ENCODE measurements around the gene MED14.

MED14 gene

DNA sequence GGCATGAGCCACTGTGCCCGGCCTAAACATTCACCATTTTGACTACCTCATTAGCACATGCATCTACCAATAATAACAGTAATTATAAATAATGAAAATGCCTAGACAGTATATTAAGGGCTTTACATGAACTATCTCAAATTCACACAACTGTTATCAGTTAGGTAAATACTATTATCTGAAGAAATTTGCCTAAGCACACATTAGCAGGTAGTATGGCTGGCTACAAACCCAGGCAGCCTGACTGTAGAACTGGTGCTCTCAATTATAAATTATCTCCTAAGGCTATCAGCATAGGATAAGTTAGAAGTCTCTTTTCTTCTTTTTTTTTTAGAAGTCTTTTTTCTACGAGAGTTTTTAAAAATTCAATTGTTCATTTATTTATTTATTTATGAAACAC is 73.9 kb downstream of the MED14 start:
- DNase-seq (ENCODE audit: low read depth): no peak
- TF ChIP-seq, protein P1, sequence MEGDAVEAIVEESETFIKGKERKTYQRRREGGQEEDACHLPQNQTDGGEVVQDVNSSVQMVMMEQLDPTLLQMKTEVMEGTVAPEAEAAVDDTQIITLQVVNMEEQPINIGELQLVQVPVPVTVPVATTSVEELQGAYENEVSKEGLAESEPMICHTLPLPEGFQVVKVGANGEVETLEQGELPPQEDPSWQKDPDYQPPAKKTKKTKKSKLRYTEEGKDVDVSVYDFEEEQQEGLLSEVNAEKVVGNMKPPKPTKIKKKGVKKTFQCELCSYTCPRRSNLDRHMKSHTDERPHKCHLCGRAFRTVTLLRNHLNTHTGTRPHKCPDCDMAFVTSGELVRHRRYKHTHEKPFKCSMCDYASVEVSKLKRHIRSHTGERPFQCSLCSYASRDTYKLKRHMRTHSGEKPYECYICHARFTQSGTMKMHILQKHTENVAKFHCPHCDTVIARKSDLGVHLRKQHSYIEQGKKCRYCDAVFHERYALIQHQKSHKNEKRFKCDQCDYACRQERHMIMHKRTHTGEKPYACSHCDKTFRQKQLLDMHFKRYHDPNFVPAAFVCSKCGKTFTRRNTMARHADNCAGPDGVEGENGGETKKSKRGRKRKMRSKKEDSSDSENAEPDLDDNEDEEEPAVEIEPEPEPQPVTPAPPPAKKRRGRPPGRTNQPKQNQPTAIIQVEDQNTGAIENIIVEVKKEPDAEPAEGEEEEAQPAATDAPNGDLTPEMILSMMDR (IDR thresholded peaks at IDR 0.05; ENCODE audit: control insufficient read depth, insufficient read depth, low read depth, low read length, missing control alignments): no peak
- no peak overlapping the region for H3K4me3 ChIP-seq (ENCODE audit: control insufficient read depth, low read depth, low read length)

DNA sequence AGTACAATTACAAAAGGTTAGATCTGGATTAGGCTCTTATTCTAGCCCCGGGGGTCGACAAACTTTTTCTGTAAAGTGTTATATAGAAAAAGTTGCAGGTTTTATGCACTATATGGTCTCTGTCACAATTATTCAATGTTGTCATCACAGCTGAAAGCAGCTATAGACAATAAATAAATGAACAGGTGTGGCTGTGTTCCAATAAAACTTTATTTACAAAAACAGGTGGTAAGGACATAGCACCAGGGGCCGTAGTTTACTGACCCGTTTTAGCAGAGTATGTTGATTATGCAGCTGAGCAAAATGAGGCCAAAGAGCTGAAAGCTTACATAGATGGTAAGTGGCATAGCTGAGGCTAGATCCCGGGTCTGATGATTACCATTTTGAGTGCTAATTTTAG is 75.0 kb downstream of the MED14 start:
- H3K4me3 ChIP-seq (ENCODE audit: control insufficient read depth, low read depth, low read length): no peak overlapping the region
- DNase-seq (ENCODE audit: low read depth): no peak
- TF ChIP-seq, protein P1 (IDR thresholded peaks at IDR 0.05; ENCODE audit: control insufficient read depth, insufficient read depth, low read depth, low read length, missing control alignments): no peak

DNA sequence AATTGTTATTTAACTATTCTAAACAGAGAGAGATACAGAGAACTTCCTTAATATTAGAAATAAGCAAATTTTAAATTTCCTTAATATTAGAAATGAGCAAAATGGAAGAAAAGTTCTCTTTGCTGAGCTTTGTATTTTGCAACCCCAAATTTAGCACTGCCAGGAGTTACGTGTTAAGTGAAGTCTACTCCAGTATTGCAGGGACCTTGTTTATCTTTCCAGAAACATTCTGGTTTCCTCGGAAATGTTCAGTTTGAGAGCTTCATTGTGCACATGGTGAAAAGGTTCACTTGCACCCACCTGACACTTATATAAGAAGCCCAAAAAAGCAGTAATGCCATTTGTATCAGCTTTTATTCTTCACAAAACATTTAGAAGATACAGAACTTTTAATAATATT is 81.8 kb downstream of the MED14 start:
- no peak overlapping the region for H3K4me3 ChIP-seq (ENCODE audit: control insufficient read depth, low read depth, low read length)
- TF ChIP-seq, protein P1 (IDR thresholded peaks at IDR 0.05; ENCODE audit: control insufficient read depth, insufficient read depth, low read depth, low read length, missing control alignments): no peak
- DNase-seq (ENCODE audit: low read depth): no peak

DNA sequence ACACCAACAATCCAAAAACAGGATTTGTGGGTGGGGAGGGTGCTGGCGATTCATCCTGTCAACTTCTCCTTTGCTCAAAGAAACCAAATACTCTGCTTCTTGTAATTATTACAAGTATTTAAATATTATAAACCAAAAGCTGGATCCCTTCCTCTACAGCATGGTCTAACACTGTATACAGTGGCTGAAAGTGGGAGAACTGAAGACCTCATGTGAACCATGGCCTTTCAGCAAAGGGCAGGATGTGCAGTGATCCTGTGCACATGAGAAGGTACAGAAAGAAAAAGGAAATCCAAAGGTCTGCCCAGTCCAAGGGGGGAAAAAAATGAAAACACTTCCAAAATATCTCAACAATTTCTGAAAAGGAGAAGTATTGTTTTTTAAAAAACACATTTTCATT is 82.7 kb downstream of the MED14 start:
- H3K4me3 ChIP-seq (ENCODE audit: control insufficient read depth, low read depth, low read length): no peak overlapping the region
- DNase-seq (ENCODE audit: low read depth): no peak
- TF ChIP-seq, protein P1 (IDR thresholded peaks at IDR 0.05; ENCODE audit: control insufficient read depth, insufficient read depth, low read depth, low read length, missing control alignments): no peak

DNA sequence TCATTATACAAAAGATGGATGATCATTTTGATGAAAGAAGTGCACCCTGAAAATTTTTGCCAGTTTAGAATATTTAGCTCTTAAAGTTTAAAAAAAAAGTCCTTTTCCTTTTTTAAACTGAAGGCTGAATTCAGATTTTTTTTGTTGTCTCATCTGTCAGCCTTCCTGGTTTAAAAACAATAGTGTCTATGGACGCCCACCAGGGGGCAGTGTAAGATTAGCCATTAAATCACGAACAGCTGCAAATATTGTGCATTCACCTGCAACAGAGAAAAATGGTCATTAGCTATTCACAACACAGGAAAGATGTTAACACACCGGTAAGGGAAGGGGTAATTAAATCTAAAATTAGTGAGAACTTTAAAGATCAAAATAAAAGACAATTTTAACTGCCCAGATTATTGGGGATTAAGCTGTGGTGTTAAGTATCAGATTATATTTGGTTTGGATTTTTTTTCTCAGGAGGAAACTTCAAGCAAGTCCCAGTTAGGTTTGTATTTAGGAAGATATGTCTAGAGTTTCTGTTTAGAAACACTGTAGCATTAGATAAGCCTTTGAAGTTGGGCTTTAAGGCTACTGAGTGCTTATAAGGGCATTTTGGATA is 83.6 kb downstream of the MED14 start:
- no peak overlapping the region for H3K4me3 ChIP-seq (ENCODE audit: control insufficient read depth, low read depth, low read length)
- TF ChIP-seq, protein P1 (IDR thresholded peaks at IDR 0.05; ENCODE audit: control insufficient read depth, insufficient read depth, low read depth, low read length, missing control alignments): peak; percentile 62
- DNase-seq (ENCODE audit: low read depth): peak; percentile 25

DNA sequence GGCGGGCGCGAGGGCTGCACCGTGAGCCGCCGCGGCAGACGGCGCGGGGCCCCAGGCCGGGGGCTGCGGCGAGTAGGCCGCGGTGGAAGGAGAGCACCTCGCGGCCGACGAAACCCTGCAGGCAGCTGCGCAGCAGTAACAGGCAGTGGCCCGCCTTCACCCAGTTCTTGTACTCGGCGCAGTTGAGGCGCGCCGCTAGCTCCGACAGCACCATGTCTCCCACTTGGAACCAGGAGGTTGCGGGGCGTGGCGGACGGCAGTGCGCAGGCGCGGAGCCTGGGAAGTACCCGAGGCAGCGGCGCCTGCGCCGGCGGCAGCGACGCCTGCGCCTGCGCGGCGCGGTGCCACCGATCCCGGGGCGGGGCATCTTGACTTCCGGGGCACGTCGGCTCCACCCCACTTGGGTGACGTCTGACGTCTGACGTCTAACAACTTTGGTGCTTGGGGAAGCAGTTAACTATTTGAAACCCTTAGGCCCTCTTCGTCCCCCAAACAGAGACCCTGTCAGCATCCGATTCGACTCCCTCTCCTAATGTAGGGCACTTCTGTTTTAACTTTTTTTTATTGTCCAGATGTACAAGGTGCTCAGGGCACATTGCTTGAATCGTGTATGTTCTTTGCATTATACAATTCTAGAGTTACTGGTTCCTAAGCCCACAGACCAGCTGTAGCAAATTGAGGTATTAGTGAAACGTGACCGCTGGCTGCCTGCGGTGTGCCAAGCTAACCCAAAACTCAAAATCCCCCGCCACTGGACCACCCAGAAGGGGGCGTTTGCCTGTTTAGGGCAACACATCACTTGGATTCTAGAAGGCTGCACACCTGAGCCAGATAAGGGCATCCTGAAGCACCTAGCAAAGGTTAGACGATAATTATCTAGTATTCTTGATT is 87.8 kb downstream of the MED14 start, which contains the start of gene CXorf38:
Gene CXorf38 (minus strand): TSS at position 255 of the 891 bp plus-strand sequence. CDS start 41 bp downstream, at position 214.
- peak within 1 kb of the TSS; percentile 75 for H3K4me3 ChIP-seq (ENCODE audit: control insufficient read depth, low read depth, low read length)
- TF ChIP-seq, protein P1 (IDR thresholded peaks at IDR 0.05; ENCODE audit: control insufficient read depth, insufficient read depth, low read depth, low read length, missing control alignments): peak; percentile 2
- DNase-seq (ENCODE audit: low read depth): peak; percentile 50
